GM12874 (cell line): Measurements from ENCODE around the gene FADD.

Experiments used
- TF ChIP-seq, protein P1 (sequence below): IDR thresholded peaks from 2 replicates; pipeline ENCODE4 v1.5.1; 2011; ENCODE audit warnings: low read depth, mild to moderate bottlenecking, control low read depth, low read length, moderate library complexity; ENCODE audit not compliant: insufficient read depth

The FADD gene

DNA sequence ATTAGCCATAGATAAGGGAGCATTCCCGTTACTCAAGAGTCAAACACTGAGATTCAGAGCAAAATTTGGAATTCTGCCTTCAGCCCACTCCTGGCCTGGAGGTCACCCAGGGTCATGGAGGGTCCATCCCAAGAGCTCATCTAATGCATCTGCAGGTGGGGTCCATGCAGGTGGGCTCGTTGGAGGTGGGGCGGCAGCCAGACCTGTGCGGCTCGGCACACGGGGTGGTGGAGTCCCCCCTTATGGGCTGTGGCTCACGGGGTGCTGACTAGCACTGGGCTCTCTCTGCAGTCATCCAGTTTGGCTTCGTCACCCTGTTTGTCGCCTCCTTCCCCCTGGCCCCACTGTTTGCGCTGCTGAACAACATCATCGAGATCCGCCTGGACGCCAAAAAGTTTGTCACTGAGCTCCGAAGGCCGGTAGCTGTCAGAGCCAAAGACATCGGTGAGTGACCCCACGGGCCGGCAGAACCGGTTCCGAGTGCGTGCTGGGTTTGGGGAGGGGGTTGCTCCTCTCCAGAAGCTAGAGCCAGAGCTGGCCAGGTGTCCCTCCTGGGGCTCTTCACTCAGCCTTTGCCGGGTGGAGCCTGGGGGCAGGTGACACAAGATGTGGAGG lies 32.4 kb upstream of the FADD start:
- TF ChIP-seq, protein P1, sequence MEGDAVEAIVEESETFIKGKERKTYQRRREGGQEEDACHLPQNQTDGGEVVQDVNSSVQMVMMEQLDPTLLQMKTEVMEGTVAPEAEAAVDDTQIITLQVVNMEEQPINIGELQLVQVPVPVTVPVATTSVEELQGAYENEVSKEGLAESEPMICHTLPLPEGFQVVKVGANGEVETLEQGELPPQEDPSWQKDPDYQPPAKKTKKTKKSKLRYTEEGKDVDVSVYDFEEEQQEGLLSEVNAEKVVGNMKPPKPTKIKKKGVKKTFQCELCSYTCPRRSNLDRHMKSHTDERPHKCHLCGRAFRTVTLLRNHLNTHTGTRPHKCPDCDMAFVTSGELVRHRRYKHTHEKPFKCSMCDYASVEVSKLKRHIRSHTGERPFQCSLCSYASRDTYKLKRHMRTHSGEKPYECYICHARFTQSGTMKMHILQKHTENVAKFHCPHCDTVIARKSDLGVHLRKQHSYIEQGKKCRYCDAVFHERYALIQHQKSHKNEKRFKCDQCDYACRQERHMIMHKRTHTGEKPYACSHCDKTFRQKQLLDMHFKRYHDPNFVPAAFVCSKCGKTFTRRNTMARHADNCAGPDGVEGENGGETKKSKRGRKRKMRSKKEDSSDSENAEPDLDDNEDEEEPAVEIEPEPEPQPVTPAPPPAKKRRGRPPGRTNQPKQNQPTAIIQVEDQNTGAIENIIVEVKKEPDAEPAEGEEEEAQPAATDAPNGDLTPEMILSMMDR, result no peak

DNA sequence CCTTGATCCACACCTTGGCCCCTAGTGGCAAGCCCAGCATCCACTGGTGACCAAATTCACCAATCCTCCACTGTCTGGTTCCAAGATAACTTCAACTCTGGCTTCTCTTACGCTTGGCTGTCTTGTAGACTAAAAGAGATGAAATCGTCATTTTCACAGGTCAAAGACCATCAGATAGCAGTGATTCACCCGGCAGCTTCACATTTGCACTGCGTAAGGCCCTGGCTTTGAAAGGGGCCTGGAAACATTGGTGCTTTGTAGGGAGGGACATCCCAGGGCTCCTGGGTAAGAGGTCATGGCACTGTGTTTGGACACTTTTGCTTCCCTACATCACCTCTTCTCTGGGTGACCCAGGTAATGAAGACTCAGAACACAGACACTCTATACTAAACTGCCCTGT lies 30.1 kb upstream of the FADD start:
- TF ChIP-seq, protein P1, result no peak

DNA sequence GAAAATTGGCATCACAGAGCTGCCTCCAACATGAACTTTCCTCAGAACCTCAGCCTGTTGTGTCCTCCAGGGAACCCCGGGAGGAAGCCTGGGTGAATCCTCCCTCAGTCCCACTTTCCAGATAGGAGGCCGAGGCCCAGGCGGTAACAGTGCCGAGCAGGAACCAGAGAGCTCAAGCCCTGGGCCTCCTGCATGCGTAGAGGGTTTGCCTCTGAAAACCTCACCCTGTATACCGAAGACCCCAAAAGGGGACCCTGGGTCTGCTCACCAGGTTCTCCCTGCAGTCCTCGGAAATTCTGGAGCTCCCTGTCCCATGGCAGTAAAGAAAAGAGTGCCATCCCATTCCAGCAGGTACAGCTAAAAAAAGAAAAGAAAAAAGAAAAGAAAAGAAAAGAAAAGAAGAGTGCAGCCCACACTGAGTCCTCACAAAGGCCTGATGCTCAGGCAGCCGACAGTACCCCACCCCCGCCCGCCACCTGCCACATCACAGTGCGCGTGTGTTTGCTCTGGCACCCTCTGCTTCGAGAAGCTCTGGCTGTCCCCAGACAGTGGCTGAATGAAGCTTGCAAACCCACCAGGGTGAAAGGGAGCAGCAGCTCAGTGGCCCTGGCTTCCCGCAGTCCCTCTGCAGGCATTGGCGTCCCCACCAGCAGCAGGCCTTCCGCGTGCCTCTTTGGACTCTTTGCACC lies 28.4 kb upstream of the FADD start:
- TF ChIP-seq, protein P1, result no peak

DNA sequence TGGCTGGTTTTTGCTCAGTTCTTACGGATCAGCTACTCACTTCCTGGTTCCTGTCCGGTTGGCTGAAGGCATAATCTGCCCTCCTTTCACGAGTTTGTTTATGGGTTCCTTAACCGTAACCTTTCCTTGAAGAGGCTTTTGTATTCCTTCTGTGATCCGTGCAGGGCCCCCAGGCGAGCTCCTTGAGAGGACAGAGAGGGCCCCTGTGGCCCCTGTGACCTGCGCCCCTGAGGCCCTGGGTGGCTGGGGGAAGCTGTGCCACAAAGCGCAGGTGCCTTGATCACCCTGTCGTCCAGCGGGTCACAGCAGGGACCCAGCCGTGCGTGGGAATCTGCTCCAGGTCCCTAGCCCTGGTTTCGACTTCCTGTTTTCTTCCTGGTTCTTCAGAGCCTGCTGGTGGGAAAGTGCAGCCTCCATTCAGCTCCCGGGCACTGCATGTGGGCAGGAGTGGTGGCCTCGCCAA lies 27.8 kb upstream of the FADD start:
- TF ChIP-seq, protein P1, result no peak

DNA sequence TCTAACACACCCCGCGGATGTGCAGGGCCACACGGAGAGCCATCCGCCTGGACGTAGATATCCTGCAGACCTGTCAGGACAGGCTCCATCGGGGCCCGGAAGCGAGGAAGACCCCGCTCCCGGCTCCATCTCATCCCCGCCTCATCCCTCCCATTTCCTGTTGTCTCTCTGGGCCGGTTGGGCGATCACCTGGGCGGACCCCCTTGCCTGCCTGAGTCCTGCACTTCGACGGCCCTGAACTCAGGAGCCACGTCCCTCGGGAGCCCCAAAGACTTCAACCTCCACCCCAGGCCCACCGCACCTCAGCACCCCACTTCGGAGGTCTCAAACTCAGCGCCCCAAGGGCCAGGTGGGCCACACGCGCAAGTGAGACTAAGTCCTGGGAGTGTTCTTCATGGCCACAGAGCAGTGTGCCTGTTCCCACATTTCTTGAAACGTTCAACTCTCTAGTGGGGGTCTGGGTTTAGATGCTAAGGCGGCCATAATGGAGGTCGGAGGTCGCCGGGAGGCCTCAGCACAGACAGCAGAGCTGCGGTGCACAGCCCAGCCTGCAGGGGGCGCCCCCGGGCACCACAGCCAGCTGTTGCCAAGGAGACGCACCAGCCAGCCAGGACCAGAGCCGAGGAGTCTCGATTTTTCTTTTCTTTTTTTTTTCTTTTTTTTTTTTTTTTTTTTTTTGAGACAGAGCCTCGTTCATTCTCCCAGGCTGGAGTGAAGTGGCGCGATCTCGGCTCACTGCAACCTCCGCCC lies 26.0 kb upstream of the FADD start:
- TF ChIP-seq, protein P1, result peak; percentile 82

DNA sequence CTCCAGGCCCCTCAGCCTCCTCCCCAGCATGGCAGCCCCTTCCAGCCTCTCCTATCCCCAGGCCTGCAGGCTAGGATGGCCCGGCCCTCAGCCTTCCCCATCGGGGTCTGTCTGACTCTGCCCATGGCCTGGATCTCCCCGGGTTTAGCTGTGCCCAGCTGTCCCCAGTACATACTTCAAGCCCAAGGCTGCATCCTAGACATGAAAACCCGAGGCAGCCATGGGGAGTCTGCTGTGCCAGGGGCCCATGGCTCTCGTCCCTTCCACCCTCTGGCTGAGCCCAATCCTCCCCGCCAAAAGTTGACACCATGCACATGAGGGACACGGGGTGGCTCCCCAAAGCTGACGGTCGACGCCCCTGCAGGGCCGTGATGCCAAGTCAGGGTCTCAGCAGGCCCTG lies 22.2 kb upstream of the FADD start:
- TF ChIP-seq, protein P1, result no peak

DNA sequence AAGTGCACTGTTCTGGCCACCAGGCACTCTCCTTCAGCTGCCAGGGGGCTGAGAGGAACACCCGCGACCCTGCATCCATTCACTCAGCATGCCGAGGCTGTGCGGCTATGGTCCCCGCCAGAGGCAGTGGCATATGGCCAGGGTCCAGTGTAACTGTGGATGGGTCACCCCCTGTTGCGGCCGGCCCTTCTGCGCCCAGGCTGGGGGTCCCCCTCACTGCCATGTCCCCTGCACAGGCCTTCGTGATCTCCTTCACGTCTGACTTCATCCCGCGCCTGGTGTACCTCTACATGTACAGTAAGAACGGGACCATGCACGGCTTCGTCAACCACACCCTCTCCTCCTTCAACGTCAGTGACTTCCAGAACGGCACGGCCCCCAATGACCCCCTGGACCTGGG lies 20.8 kb upstream of the FADD start:
- TF ChIP-seq, protein P1, result no peak
